PC-9 (cell line): ENCODE data around the gene GLRX3. TPM values are rescaled to one million over a fixed set of nuclear protein-coding genes. Genes with fewer than 3 reads are reported as not detected.

Source experiments
- BruUV-seq: library from RNA; stranded (reverse); fragments of 400-500 nt; replicated peaks from 2 replicates; lab custom pipeline; 2021; lab: Mats Ljungman, UMichigan
- CTCF ChIA-PET: fragments of 300-600 bp; sonication (Branson Sonifier 250); formaldehyde crosslinking; loops from one replicate; lab custom pipeline; 2022; ENCODE audit warnings: antibody characterized with exemption; lab: Charles Lee
- POLR2A ChIA-PET: fragments of 300-600 bp; sonication (Branson Sonifier 250); formaldehyde crosslinking; loops from one replicate; lab custom pipeline; 2022; ENCODE audit warnings: antibody characterized with exemption; ENCODE audit not compliant: unreplicated experiment; lab: Charles Lee
- DNase-seq, 2 experiments: peaks; one replicate each; pipeline versions ENCODE4 v3.0.0 to v3.0.0-alpha.2; 2015 to 2022; ENCODE audit warnings: mixed read lengths in 1 of 2
- H2AFZ ChIP-seq: fragments of 200-600 bp; sonication (generic); 2 replicates; pipeline ENCODE4 v1.8.1; 2017; ENCODE audit warnings: antibody characterized with exemption
- H3F3A ChIP-seq: fragments of 200-600 bp; sonication (generic); 2 replicates; pipeline ENCODE4 v1.8.1; 2017; ENCODE audit warnings: antibody characterized with exemption, mild to moderate bottlenecking, low read depth; ENCODE audit not compliant: insufficient read depth
- H3K27ac ChIP-seq: fragments of 200-600 bp; sonication (generic); 2 replicates; pipeline ENCODE4 v1.6.1; 2016; ENCODE audit warnings: mixed run types
- H3K27me3 ChIP-seq: fragments of 200-600 bp; sonication (generic); 2 replicates; pipeline ENCODE4 v1.6.1; 2016; ENCODE audit warnings: low read depth, mixed run types; ENCODE audit not compliant: insufficient read depth
- H3K36me3 ChIP-seq: fragments of 200-600 bp; sonication (generic); 2 replicates; pipeline ENCODE4 v1.6.1; 2016; ENCODE audit warnings: low read depth, mixed run types
- H3K4me1 ChIP-seq: fragments of 200-600 bp; sonication (generic); replicated peaks from 2 replicates; pipeline ENCODE4 v1.6.1; 2016; ENCODE audit warnings: mixed run types; ENCODE audit not compliant: insufficient read depth
- H3K4me2 ChIP-seq: fragments of 200-600 bp; sonication (generic); 2 replicates; pipeline ENCODE4 v1.6.1; 2017; ENCODE audit warnings: mixed run types
- H3K4me3 ChIP-seq: fragments of 200-600 bp; sonication (generic); 2 replicates; pipeline ENCODE4 v1.6.1; 2016; ENCODE audit warnings: mixed run types
- H3K79me2 ChIP-seq: fragments of 200-600 bp; sonication (generic); 2 replicates; pipeline ENCODE4 v1.6.1; 2017; ENCODE audit warnings: low read depth, mixed run types
- H3K9me2 ChIP-seq: fragments of 200-600 bp; sonication (generic); 2 replicates; pipeline ENCODE4 v1.8.1; 2017; ENCODE audit warnings: mild to moderate bottlenecking; ENCODE audit not compliant: insufficient read depth
- H3K9me3 ChIP-seq: fragments of 200-600 bp; sonication (generic); 2 replicates; pipeline ENCODE4 v1.8.1; 2016; ENCODE audit warnings: low read depth; ENCODE audit not compliant: insufficient read depth
- H4K20me1 ChIP-seq: fragments of 200-600 bp; sonication (generic); 2 replicates; pipeline ENCODE4 v1.8.1; 2017; ENCODE audit not compliant: insufficient read depth
- CTCF ChIP-seq: fragments of 200-600 bp; sonication (generic); conservative IDR thresholded peaks from 2 replicates; pipeline ENCODE4 v1.6.1; 2017; ENCODE audit warnings: mixed run types, antibody characterized with exemption, mild to moderate bottlenecking, moderate library complexity
- EZH2 ChIP-seq: fragments of 200-600 bp; sonication (generic); IDR thresholded peaks from 2 replicates; pipeline ENCODE4 v1.8.0; 2017; ENCODE audit warnings: antibody characterized with exemption, low read depth
- intact Hi-C: fragments of 100-400 bp; cut with micrococcal nuclease; formaldehyde crosslinking; loops from one replicate; pipeline ENCODE4 v1.10.0; 2022; ENCODE audit not compliant: unreplicated experiment
- total RNA-seq: library from RNA; stranded (reverse); gene quantifications from 2 replicates; pipeline ENCODE4 v1.2.3, GENCODE V29; 2021

The GLRX3 gene
- total RNA-seq, 1 experiment from 2014 or later, result 78.0 TPM

DNA sequence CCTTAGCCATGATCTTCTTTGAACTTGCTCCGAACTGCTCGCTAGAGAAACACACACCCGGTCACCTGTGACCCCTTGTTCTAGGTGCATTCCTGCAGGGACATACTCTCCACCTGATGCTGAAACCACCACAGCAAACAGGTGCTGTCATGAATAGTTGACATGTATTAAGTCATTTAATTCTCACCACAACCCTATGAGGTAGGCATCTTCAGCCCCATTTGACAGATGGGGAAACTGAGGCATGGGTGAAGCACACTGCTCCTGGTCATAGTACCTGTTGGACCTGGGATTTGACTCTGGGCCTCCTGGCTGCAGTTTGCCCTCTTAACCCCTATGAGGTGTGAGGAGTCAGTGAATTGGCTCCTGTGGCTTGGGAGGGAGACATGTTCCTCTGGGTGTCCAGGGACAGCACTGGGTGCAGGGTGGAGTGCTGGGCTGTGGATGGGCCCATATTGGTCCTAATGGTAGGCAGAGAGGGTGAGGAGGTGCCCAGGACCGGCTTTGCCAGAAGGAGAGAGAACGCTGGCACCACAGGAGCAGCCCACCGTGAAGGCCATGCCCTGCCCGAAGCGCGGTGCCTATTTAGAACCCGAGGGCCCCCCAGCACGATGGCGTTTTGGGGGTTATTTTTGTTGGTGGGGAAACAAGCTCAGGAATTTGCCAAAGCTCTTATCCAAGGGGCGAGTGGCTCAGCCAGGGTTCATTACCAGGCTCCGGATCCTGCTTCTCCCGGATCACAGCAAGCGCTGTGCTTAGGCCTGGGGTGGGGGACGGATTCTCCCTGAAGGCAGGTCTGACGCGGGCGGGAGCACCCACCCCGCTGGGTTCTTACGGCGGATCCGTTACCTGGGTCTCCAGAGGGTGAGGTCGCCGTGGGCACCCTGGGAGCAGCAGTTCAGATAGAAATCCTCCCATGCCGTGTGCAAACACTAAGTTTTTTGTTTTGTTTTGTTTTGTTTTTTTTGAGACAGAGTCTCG is 52.3 kb downstream of the GLRX3 start:
- no peaks in the 10 kb centered on the region for H3K27me3 ChIP-seq
- H3K4me3 ChIP-seq, result no peak overlapping the region
- no peak overlapping the region for H3K4me2 ChIP-seq
- no TSS peak for BruUV-seq
- no peak for TF ChIP-seq EZH2
- TF ChIP-seq CTCF, result no peak
- DNase-seq, result no peak
- H3K9me2 ChIP-seq, result no peaks in the 10 kb centered on the region
- no peaks in the 10 kb centered on the region for H4K20me1 ChIP-seq
- no peaks in the 10 kb centered on the region for H3F3A ChIP-seq
- H2AFZ ChIP-seq, result no peak overlapping the region
- H3K27ac ChIP-seq, result no peak overlapping the region
- H3K9me3 ChIP-seq, result no peaks in the 10 kb centered on the region
- H3K79me2 ChIP-seq, result no peaks in the 10 kb centered on the region
- intact Hi-C loops, result no loop called here
- H3K36me3 ChIP-seq, result no peaks in the 10 kb centered on the region
- ChIA-PET POLR2A (no interaction called here), CTCF (no interaction called here)
- no peaks in the 10 kb centered on the region for H3K4me1 ChIP-seq

DNA sequence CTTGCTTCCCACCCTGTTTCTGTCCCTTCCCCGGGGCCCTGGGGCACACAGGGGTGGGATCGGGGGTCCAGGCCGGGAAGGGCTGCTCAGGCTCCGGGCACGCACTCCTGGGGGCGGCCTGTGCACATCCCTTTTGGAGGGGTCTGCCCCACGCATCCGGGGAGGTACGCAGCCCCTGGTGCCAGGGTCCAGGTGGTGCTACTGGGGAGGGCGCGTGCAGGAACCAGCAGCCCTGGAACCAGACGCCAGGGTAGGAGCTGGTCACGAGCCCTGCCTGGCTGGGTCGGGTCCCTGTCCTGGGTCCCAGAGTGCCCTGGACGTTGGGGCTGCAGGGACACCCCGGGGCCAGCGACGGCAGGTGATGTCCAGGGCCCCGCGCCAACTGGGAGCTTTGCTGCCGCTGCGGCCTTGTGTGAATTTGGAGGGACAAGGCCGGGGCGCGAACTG is 53.4 kb downstream of the GLRX3 start:
- Histone ChIP-seq H3K27ac (no peak overlapping the region), H3K4me2 (no peak overlapping the region), H4K20me1 (no peaks in the 10 kb centered on the region), H3K4me1 (no peaks in the 10 kb centered on the region), H3K27me3 (no peaks in the 10 kb centered on the region), H3K4me3 (no peak overlapping the region), H3K9me3 (no peaks in the 10 kb centered on the region), H3F3A (no peaks in the 10 kb centered on the region), H2AFZ (no peak overlapping the region), H3K36me3 (no peaks in the 10 kb centered on the region), H3K79me2 (no peaks in the 10 kb centered on the region), H3K9me2 (no peaks in the 10 kb centered on the region)
- intact Hi-C loops, result no loop called here
- TF ChIP-seq EZH2 (no peak), CTCF (no peak)
- POLR2A ChIA-PET, result no interaction called here
- CTCF ChIA-PET, result no interaction called here
- DNase-seq, result no peak
- no TSS peak for BruUV-seq

- no peak overlapping the region for H3K4me2 ChIP-seq
- no peak overlapping the region for H2AFZ ChIP-seq
- H3K4me1 ChIP-seq, result no peaks in the 10 kb centered on the region
- no peaks in the 10 kb centered on the region for H3F3A ChIP-seq
- H3K4me3 ChIP-seq, result no peak overlapping the region
- no TSS peak for BruUV-seq
- TF ChIP-seq CTCF (no peak), EZH2 (no peak)
- H3K9me3 ChIP-seq, result no peaks in the 10 kb centered on the region
- no peaks in the 10 kb centered on the region for H3K9me2 ChIP-seq
- H3K27ac ChIP-seq, result no peak overlapping the region
- no peaks in the 10 kb centered on the region for H3K27me3 ChIP-seq
- DNase-seq, result peak in 1 of 2 experiments; percentile 28
- H3K36me3 ChIP-seq, result no peaks in the 10 kb centered on the region
- POLR2A ChIA-PET, result no interaction called here
- CTCF ChIA-PET, result no interaction called here
- intact Hi-C loops, result no loop called here
- no peaks in the 10 kb centered on the region for H4K20me1 ChIP-seq
- H3K79me2 ChIP-seq, result no peaks in the 10 kb centered on the region
Measured at GRCh38 chr10:130190055-130190736, 54.0 kb downstream of the GLRX3 start.
